ENCODE measurements around the gene NPBWR2. TPM values are rescaled to one million over a fixed set of nuclear protein-coding genes. Genes with fewer than 3 reads are reported as not detected.
"Not testable (repeated sequence)": the region's sequence is repeated elsewhere in the genome, so short reads cannot be mapped to it uniquely, and the experiment has no call there.

Gene NPBWR2
- total and polyA plus RNA-seq, 9 donors: not detected

- Histone ChIP-seq H3K27me3 (ENCODE audit: control insufficient read depth, insufficient read depth, low read length) (peaks cover 9% of the 10 kb centered on the region), H3K27ac (ENCODE audit: low read length) (no peak overlapping the region), H3K9me3 (replicated peaks; ENCODE audit: control insufficient read depth, low read depth, low read length) (no peaks in the 10 kb centered on the region), H3K36me3 (ENCODE audit: control insufficient read depth, insufficient read depth, low read length) (no peaks in the 10 kb centered on the region), H3K4me1 (ENCODE audit: control insufficient read depth, insufficient read depth, low read length) (no peaks in the 10 kb centered on the region), H3K4me3 (ENCODE audit: low read length) (no peak overlapping the region)
- WGBS (ENCODE audit: insufficient coverage): 10% methylated on average over 4 of the region's 8 CpGs
- DNase-seq: no peak
Measured at GRCh38 chr20:64133951-64134407, 26.6 kb upstream of the NPBWR2 start.

GRCh38 chr20:64131406-64131805, 24.0 kb upstream of the NPBWR2 start:
- H3K36me3 ChIP-seq (ENCODE audit: control insufficient read depth, insufficient read depth, low read length): no peaks in the 10 kb centered on the region
- H3K4me1 ChIP-seq (ENCODE audit: control insufficient read depth, insufficient read depth, low read length): no peaks in the 10 kb centered on the region
- no peak overlapping the region for H3K27ac ChIP-seq (ENCODE audit: low read length)
- H3K9me3 ChIP-seq (replicated peaks; ENCODE audit: control insufficient read depth, low read depth, low read length): no peaks in the 10 kb centered on the region
- 97% methylated on average over 4 of the region's 4 CpGs for WGBS (ENCODE audit: insufficient coverage)
- H3K27me3 ChIP-seq (ENCODE audit: control insufficient read depth, insufficient read depth, low read length): peaks cover 9% of the 10 kb centered on the region
- no peak for DNase-seq
- no peak overlapping the region for H3K4me3 ChIP-seq (ENCODE audit: low read length)

- Histone ChIP-seq H3K27me3 (ENCODE audit: control insufficient read depth, insufficient read depth, low read length) (peaks cover 9% of the 10 kb centered on the region), H3K4me1 (ENCODE audit: control insufficient read depth, insufficient read depth, low read length) (no peaks in the 10 kb centered on the region), H3K36me3 (ENCODE audit: control insufficient read depth, insufficient read depth, low read length) (no peaks in the 10 kb centered on the region), H3K9me3 (replicated peaks; ENCODE audit: control insufficient read depth, low read depth, low read length) (no peaks in the 10 kb centered on the region), H3K27ac (ENCODE audit: low read length) (no peak overlapping the region), H3K4me3 (ENCODE audit: low read length) (no peak overlapping the region)
- DNase-seq: no peak
- WGBS (ENCODE audit: insufficient coverage): 88% methylated on average over 8 of the region's 10 CpGs
Measured at GRCh38 chr20:64130876-64131275, 23.5 kb upstream of the NPBWR2 start.

- no peaks in the 10 kb centered on the region for H3K36me3 ChIP-seq (ENCODE audit: control insufficient read depth, insufficient read depth, low read length)
- DNase-seq: no peak
- no peak overlapping the region for H3K4me3 ChIP-seq (ENCODE audit: low read length)
- H3K27ac ChIP-seq (ENCODE audit: low read length): no peak overlapping the region
- H3K27me3 ChIP-seq (ENCODE audit: control insufficient read depth, insufficient read depth, low read length): peaks cover 7% of the 10 kb centered on the region
- WGBS (ENCODE audit: insufficient coverage): 54% methylated on average over 2 of the region's 5 CpGs
- no peaks in the 10 kb centered on the region for H3K9me3 ChIP-seq (replicated peaks; ENCODE audit: control insufficient read depth, low read depth, low read length)
- H3K4me1 ChIP-seq (ENCODE audit: control insufficient read depth, insufficient read depth, low read length): no peaks in the 10 kb centered on the region
Measured at GRCh38 chr20:64130271-64130670, 22.9 kb upstream of the NPBWR2 start.

- Histone ChIP-seq H3K27ac (ENCODE audit: low read length) (no peak overlapping the region), H3K27me3 (ENCODE audit: control insufficient read depth, insufficient read depth, low read length) (peaks cover 6% of the 10 kb centered on the region), H3K4me3 (ENCODE audit: low read length) (no peak overlapping the region), H3K9me3 (replicated peaks; ENCODE audit: control insufficient read depth, low read depth, low read length) (no peaks in the 10 kb centered on the region), H3K36me3 (ENCODE audit: control insufficient read depth, insufficient read depth, low read length) (no peaks in the 10 kb centered on the region), H3K4me1 (ENCODE audit: control insufficient read depth, insufficient read depth, low read length) (no peaks in the 10 kb centered on the region)
- WGBS (ENCODE audit: insufficient coverage): 90% methylated on average over 10 of the region's 11 CpGs
- DNase-seq: no peak
Measured at GRCh38 chr20:64129146-64129782, 21.9 kb upstream of the NPBWR2 start.

GRCh38 chr20:64123517-64123916, 16.2 kb upstream of the NPBWR2 start:
- not testable (repeated sequence) for H3K9me3 ChIP-seq (replicated peaks; ENCODE audit: control insufficient read depth, low read depth, low read length); H3K4me3 ChIP-seq (ENCODE audit: low read length); DNase-seq; H3K36me3 ChIP-seq (ENCODE audit: control insufficient read depth, insufficient read depth, low read length); H3K4me1 ChIP-seq (ENCODE audit: control insufficient read depth, insufficient read depth, low read length); H3K27ac ChIP-seq (ENCODE audit: low read length)
- peaks cover 11% of the 10 kb centered on the region for H3K27me3 ChIP-seq (ENCODE audit: control insufficient read depth, insufficient read depth, low read length)
- 87% methylated on average over 11 of the region's 11 CpGs for WGBS (ENCODE audit: insufficient coverage)

- not testable (repeated sequence) for H3K4me3 ChIP-seq (ENCODE audit: low read length); H3K36me3 ChIP-seq (ENCODE audit: control insufficient read depth, insufficient read depth, low read length); H3K9me3 ChIP-seq (replicated peaks; ENCODE audit: control insufficient read depth, low read depth, low read length); H3K4me1 ChIP-seq (ENCODE audit: control insufficient read depth, insufficient read depth, low read length); DNase-seq; H3K27ac ChIP-seq (ENCODE audit: low read length)
- peaks cover 11% of the 10 kb centered on the region for H3K27me3 ChIP-seq (ENCODE audit: control insufficient read depth, insufficient read depth, low read length)
- WGBS (ENCODE audit: insufficient coverage): 90% methylated on average over 10 of the region's 11 CpGs
Measured at GRCh38 chr20:64122927-64123326, 15.6 kb upstream of the NPBWR2 start.

GRCh38 chr20:64121586-64121985, 14.2 kb upstream of the NPBWR2 start:
- Histone ChIP-seq H3K36me3 (ENCODE audit: control insufficient read depth, insufficient read depth, low read length) (no peaks in the 10 kb centered on the region), H3K4me3 (ENCODE audit: low read length) (no peak overlapping the region), H3K9me3 (replicated peaks; ENCODE audit: control insufficient read depth, low read depth, low read length) (no peaks in the 10 kb centered on the region), H3K4me1 (ENCODE audit: control insufficient read depth, insufficient read depth, low read length) (peaks cover 5% of the 10 kb centered on the region), H3K27ac (ENCODE audit: low read length) (no peak overlapping the region), H3K27me3 (ENCODE audit: control insufficient read depth, insufficient read depth, low read length) (peaks cover 11% of the 10 kb centered on the region)
- 79% methylated on average over 8 of the region's 12 CpGs for WGBS (ENCODE audit: insufficient coverage)
- DNase-seq: no peak

- Histone ChIP-seq H3K36me3 (ENCODE audit: control insufficient read depth, insufficient read depth, low read length) (no peaks in the 10 kb centered on the region), H3K9me3 (replicated peaks; ENCODE audit: control insufficient read depth, low read depth, low read length) (no peaks in the 10 kb centered on the region), H3K27me3 (ENCODE audit: control insufficient read depth, insufficient read depth, low read length) (peaks cover 13% of the 10 kb centered on the region), H3K4me3 (ENCODE audit: low read length) (no peak overlapping the region), H3K27ac (ENCODE audit: low read length) (no peak overlapping the region), H3K4me1 (ENCODE audit: control insufficient read depth, insufficient read depth, low read length) (peaks cover 5% of the 10 kb centered on the region)
- WGBS (ENCODE audit: insufficient coverage): 61% methylated on average over 12 of the region's 14 CpGs
- DNase-seq: no peak
Measured at GRCh38 chr20:64119681-64120341, 12.4 kb upstream of the NPBWR2 start.

GRCh38 chr20:64119301-64119680, 11.9 kb upstream of the NPBWR2 start:
- no peak for DNase-seq
- H3K27ac ChIP-seq (ENCODE audit: low read length): no peak overlapping the region

More at GRCh38 chr20:64119301-64119680, 11.9 kb upstream of the NPBWR2 start:
- H3K4me3 ChIP-seq (ENCODE audit: low read length): no peak overlapping the region
- no peaks in the 10 kb centered on the region for H3K9me3 ChIP-seq (replicated peaks; ENCODE audit: control insufficient read depth, low read depth, low read length)
- H3K36me3 ChIP-seq (ENCODE audit: control insufficient read depth, insufficient read depth, low read length): no peaks in the 10 kb centered on the region
- WGBS (ENCODE audit: insufficient coverage): 52% methylated on average over 3 of the region's 8 CpGs
- H3K4me1 ChIP-seq (ENCODE audit: control insufficient read depth, insufficient read depth, low read length): peaks cover 5% of the 10 kb centered on the region
- H3K27me3 ChIP-seq (ENCODE audit: control insufficient read depth, insufficient read depth, low read length): peaks cover 13% of the 10 kb centered on the region
